Aorta (tissue), 5 donors: ENCODE measurements around the gene PTPRN2. TPM values are rescaled to one million over a fixed set of nuclear protein-coding genes. Genes with fewer than 3 reads are reported as not detected.
"Not testable (repeated sequence)": the region's sequence is repeated elsewhere in the genome, so short reads cannot be mapped to it uniquely, and the experiment has no call there.

Source experiments
- ATAC-seq: fragments of 200-7000 bp; cut with Tn5 transposase; one replicate; pipeline ENCODE4 v1.9.1; 2022; ENCODE audit warnings: moderate library complexity; ENCODE audit not compliant: low FRiP score
- DNase-seq, 2 donors: peaks; one replicate each; pipeline ENCODE4 v3.0.0-alpha.2; 2020
- H3K27ac ChIP-seq, 2 donors: one replicate each; pipeline ENCODE4 v1.5.1; 2013; ENCODE audit warnings: low read length in 2 of 2, mild to moderate bottlenecking in 2 of 2, moderate library complexity in 2 of 2, control low read depth in 1 of 2, inconsistent platforms in 1 of 2, low read depth in 1 of 2
- H3K27me3 ChIP-seq, 2 donors: one replicate each; pipeline ENCODE4 v1.6.1; 2013; ENCODE audit warnings: control low read depth in 1 of 2, low read length in 1 of 2, mild to moderate bottlenecking in 1 of 2, moderate library complexity in 1 of 2; ENCODE audit not compliant: insufficient read depth in 2 of 2, control insufficient read depth in 1 of 2
- H3K36me3 ChIP-seq, 2 donors: one replicate each; pipeline ENCODE4 v1.6.1; 2013; ENCODE audit warnings: control low read depth in 1 of 2, low read length in 1 of 2, mild to moderate bottlenecking in 1 of 2; ENCODE audit not compliant: insufficient read depth in 2 of 2, control insufficient read depth in 1 of 2
- H3K4me1 ChIP-seq, 2 donors: one replicate each; pipeline ENCODE4 v1.6.1; 2013; ENCODE audit warnings: low read length in 2 of 2, control low read depth in 1 of 2, mild to moderate bottlenecking in 1 of 2, moderate library complexity in 1 of 2; ENCODE audit not compliant: insufficient read depth in 2 of 2, control insufficient read depth in 1 of 2
- H3K4me3 ChIP-seq, 2 donors: one replicate each; pipeline ENCODE4 v1.5.1; 2013; ENCODE audit warnings: low read length in 2 of 2, control low read depth in 1 of 2, mild to moderate bottlenecking in 1 of 2
- H3K9me3 ChIP-seq: one replicate; pipeline ENCODE4 v1.6.1; 2013; ENCODE audit warnings: mild to moderate bottlenecking, low read length; ENCODE audit not compliant: control insufficient read depth
- WGBS, 2 donors: extraction: QIAGEN DNeasy Blood & Tissue Kit; methylation state at CpG; one replicate each; pipeline ENCODE4 v1.1.7; 2013; 5-methylcytosine and 5-hydroxymethylcytosine counted together
- intact Hi-C, 2 donors: fragments of 100-400 bp; cut with DNase I; formaldehyde crosslinking; loops; one replicate each; pipeline versions ENCODE4 v1.14.2 to v1.15.0; 2022
- polyA plus RNA-seq, 2 donors: library from polyadenylated mRNA; stranded (reverse); fragments of 200-250 nt; gene quantifications; one replicate each; pipeline ENCODE4 v1.2.3, GENCODE V29; 2013
- total RNA-seq, 2 donors: library from RNA; stranded (reverse); fragmentation: NEBNext Ultra II Directional; extraction: Animal tissue kit (Norgen Biotek cat#: 25700); gene quantifications; one replicate each; pipeline ENCODE4 v1.2.1, GENCODE V29; 2021
- donor health status: healthy with polysubstance abuse.
- donor health status: Bipolar disorder and iron deficiency.
- donor health status: DM: no; HTN: no; CAD: no.
- donor health status: DM: no; HTN: no; CAD: no.
- donor health status: DM: yes; HTN: yes; CAD: no.

Gene PTPRN2
- total and polyA plus RNA-seq, 4 donors: 0.67 to 3.3 (median 1.4) TPM

GRCh38 chr7:158428837-158429753 is 158.5 kb downstream of the PTPRN2 start:
- intact Hi-C loops: no loop called here
- H3K9me3 ChIP-seq: no peaks in the 10 kb centered on the region
- no peaks in the 10 kb centered on the region for H3K36me3 ChIP-seq
- no peak for DNase-seq
- WGBS, 2 donors: 71 to 72% methylated on average over 24 of the region's 24 CpGs
- no peaks in the 10 kb centered on the region for H3K27me3 ChIP-seq
- no peaks in the 10 kb centered on the region for H3K4me1 ChIP-seq
- no peak for ATAC-seq
- no peak overlapping the region for H3K27ac ChIP-seq
- no peak overlapping the region for H3K4me3 ChIP-seq

- WGBS, 2 donors: 74 to 78% methylated on average over 26 of the region's 26 CpGs
- intact Hi-C loops: no loop called here
- Histone ChIP-seq H3K27ac (no peak overlapping the region), H3K36me3 (no peaks in the 10 kb centered on the region), H3K27me3 (no peaks in the 10 kb centered on the region), H3K4me1 (no peaks in the 10 kb centered on the region), H3K9me3 (no peaks in the 10 kb centered on the region), H3K4me3 (no peak overlapping the region)
- ATAC-seq (no peak), DNase-seq (peak in 1 of 2 donors; percentile 25)
Measured at GRCh38 chr7:158428131-158428836, 159.3 kb downstream of the PTPRN2 start.

GRCh38 chr7:158425676-158426075 is 161.9 kb downstream of the PTPRN2 start:
- H3K4me1 ChIP-seq, H3K27ac ChIP-seq, H3K27me3 ChIP-seq, ATAC-seq, H3K36me3 ChIP-seq, H3K9me3 ChIP-seq, intact Hi-C loops, H3K4me3 ChIP-seq, DNase-seq: not testable (repeated sequence)
- 95 to 96% methylated on average over 28 to 36 of the region's 42 CpGs for WGBS, 2 donors

- WGBS, 2 donors: 90% methylated on average over 19 of the region's 19 CpGs
- Histone ChIP-seq H3K27me3 (no peaks in the 10 kb centered on the region), H3K9me3 (no peaks in the 10 kb centered on the region), H3K4me3 (no peak overlapping the region), H3K4me1 (no peaks in the 10 kb centered on the region), H3K36me3 (no peaks in the 10 kb centered on the region), H3K27ac (no peak overlapping the region)
- intact Hi-C loops: no loop called here
- DNase-seq (no peak), ATAC-seq (no peak)
Measured at GRCh38 chr7:158424531-158424930, 163.1 kb downstream of the PTPRN2 start.

GRCh38 chr7:158424011-158424410 is 163.6 kb downstream of the PTPRN2 start:
- H3K27ac ChIP-seq: no peak overlapping the region
- intact Hi-C loops: no loop called here
- WGBS, 2 donors: 92 to 93% methylated on average over 23 of the region's 23 CpGs
- no peak overlapping the region for H3K4me3 ChIP-seq
- no peaks in the 10 kb centered on the region for H3K27me3 ChIP-seq
- no peaks in the 10 kb centered on the region for H3K36me3 ChIP-seq
- no peaks in the 10 kb centered on the region for H3K9me3 ChIP-seq
- DNase-seq: no peak
- no peaks in the 10 kb centered on the region for H3K4me1 ChIP-seq
- no peak for ATAC-seq

- Histone ChIP-seq H3K4me3 (no peak overlapping the region), H3K27me3 (no peaks in the 10 kb centered on the region), H3K9me3 (no peaks in the 10 kb centered on the region), H3K27ac (no peak overlapping the region), H3K36me3 (no peaks in the 10 kb centered on the region), H3K4me1 (no peaks in the 10 kb centered on the region)
- intact Hi-C loops: no loop called here
- 82 to 83% methylated on average over 15 of the region's 15 CpGs for WGBS, 2 donors
- DNase-seq (no peak), ATAC-seq (no peak)
Measured at GRCh38 chr7:158422887-158423560, 164.6 kb downstream of the PTPRN2 start.

GRCh38 chr7:158422196-158422886 is 165.3 kb downstream of the PTPRN2 start:
- Histone ChIP-seq H3K27ac (no peak overlapping the region), H3K27me3 (no peaks in the 10 kb centered on the region), H3K4me3 (no peak overlapping the region), H3K9me3 (no peaks in the 10 kb centered on the region), H3K36me3 (no peaks in the 10 kb centered on the region), H3K4me1 (no peaks in the 10 kb centered on the region)
- no peak for DNase-seq
- ATAC-seq: no peak
- 90% methylated on average over 17 of the region's 17 CpGs for WGBS, 2 donors
- intact Hi-C loops: no loop called here

- no peak for DNase-seq
- intact Hi-C loops: no loop called here
- Histone ChIP-seq H3K36me3 (no peaks in the 10 kb centered on the region), H3K27ac (no peak overlapping the region), H3K9me3 (peaks cover 2% of the 10 kb centered on the region), H3K4me3 (no peak overlapping the region), H3K27me3 (no peaks in the 10 kb centered on the region), H3K4me1 (no peaks in the 10 kb centered on the region)
- no peak for ATAC-seq
- 77 to 80% methylated on average over 7 of the region's 7 CpGs for WGBS, 2 donors
Measured at GRCh38 chr7:158421361-158421760, 166.3 kb downstream of the PTPRN2 start.
